ENCODE measurements around the gene IL23R. TPM values are rescaled to one million over a fixed set of nuclear protein-coding genes. Genes with fewer than 3 reads are reported as not detected.

Gene IL23R
- total RNA-seq, 1 experiment from 2014 or later = not detected

DNA sequence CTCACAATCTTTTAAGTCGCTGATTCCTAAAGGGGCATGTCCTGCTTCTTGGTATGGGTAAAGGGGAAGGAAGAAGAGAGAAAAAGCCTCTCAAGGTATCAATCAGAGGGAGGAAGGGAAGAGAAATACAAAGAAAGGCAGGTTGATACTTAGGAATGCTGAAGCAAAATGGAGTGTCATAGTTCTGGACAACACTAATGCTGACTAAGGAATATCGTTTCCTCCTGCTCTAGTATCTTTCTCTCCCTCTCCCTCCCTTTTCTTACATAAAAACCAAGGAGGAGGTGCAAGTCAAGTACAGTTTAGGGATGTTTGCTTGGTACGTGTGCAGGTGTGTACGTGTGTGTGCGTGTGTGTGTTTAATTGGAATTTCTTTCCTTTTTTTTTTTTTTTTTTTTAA, 96.5 kb downstream of the IL23R start:
- no peak overlapping the region for H2BK20ac ChIP-seq (ENCODE audit: low read depth, low read length, poor library complexity, severe bottlenecking)
- no peak for DNase-seq
- H2AFZ ChIP-seq (ENCODE audit: low read length) = no peak overlapping the region
- no peak overlapping the region for H4K91ac ChIP-seq (ENCODE audit: insufficient read length, low read depth, low read length)
- H3K27me3 ChIP-seq (ENCODE audit: insufficient read depth, low read length) = no peaks in the 10 kb centered on the region
- Mint-ChIP-seq H3K4me3 (no peak overlapping the region), H3K27ac (no peak overlapping the region; a peak in 2 of 7 replicates), H3K27me3 (ENCODE audit: low read depth) (peaks cover 1% of the 10 kb centered on the region; the same call in 1 of the 2 replicates), H3K4me1 (peaks cover 37 to 50% of the 10 kb centered on the region in 2 experiments), H3K9me3 (no peaks in the 10 kb centered on the region), H3K36me3 (ENCODE audit: insufficient read depth in 1 of 3, low read depth in 3 of 3) (no peaks in the 10 kb centered on the region)
- H2BK120ac ChIP-seq (ENCODE audit: low read depth, low read length, poor library complexity, severe bottlenecking) = no peak overlapping the region
- H2BK12ac ChIP-seq (ENCODE audit: insufficient read length, low read depth, low read length) = no peak overlapping the region
- no peak overlapping the region for H3K4ac ChIP-seq (ENCODE audit: low read depth, low read length)
- no peak overlapping the region for H3K18ac ChIP-seq (ENCODE audit: insufficient read length, low read depth, low read length)
- no peak overlapping the region for H2BK15ac ChIP-seq (ENCODE audit: low read depth, low read length)
- no peak overlapping the region for H2AK5ac ChIP-seq (ENCODE audit: insufficient read length, low read length)
- no peaks in the 10 kb centered on the region for H3K23me2 ChIP-seq (ENCODE audit: insufficient read length, low read depth, low read length, poor library complexity, severe bottlenecking)
- H3K4me1 ChIP-seq (ENCODE audit: insufficient read depth, low read length) = peaks cover 7% of the 10 kb centered on the region
- no peak overlapping the region for H3K23ac ChIP-seq (ENCODE audit: insufficient read length, low read depth, low read length)
- TF ChIP-seq, protein P1, sequence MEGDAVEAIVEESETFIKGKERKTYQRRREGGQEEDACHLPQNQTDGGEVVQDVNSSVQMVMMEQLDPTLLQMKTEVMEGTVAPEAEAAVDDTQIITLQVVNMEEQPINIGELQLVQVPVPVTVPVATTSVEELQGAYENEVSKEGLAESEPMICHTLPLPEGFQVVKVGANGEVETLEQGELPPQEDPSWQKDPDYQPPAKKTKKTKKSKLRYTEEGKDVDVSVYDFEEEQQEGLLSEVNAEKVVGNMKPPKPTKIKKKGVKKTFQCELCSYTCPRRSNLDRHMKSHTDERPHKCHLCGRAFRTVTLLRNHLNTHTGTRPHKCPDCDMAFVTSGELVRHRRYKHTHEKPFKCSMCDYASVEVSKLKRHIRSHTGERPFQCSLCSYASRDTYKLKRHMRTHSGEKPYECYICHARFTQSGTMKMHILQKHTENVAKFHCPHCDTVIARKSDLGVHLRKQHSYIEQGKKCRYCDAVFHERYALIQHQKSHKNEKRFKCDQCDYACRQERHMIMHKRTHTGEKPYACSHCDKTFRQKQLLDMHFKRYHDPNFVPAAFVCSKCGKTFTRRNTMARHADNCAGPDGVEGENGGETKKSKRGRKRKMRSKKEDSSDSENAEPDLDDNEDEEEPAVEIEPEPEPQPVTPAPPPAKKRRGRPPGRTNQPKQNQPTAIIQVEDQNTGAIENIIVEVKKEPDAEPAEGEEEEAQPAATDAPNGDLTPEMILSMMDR (conservative IDR thresholded peaks at IDR 0.05) = no peak
- no peak overlapping the region for H4K8ac ChIP-seq (replicated peaks; ENCODE audit: insufficient read length, low read depth, low read length)
- no peak overlapping the region for H4K5ac ChIP-seq (ENCODE audit: insufficient read length, low read depth, low read length)
- no peak overlapping the region for H3K9ac ChIP-seq (ENCODE audit: extremely low read depth, insufficient read length, low read length)
- H3K27ac ChIP-seq (ENCODE audit: insufficient read length, low read depth, low read length) = no peak overlapping the region
- H3K79me2 ChIP-seq (ENCODE audit: insufficient read depth, low read length) = no peaks in the 10 kb centered on the region
- no peak overlapping the region for H3K56ac ChIP-seq (ENCODE audit: insufficient read length, low read depth, low read length)
- H3T11ph ChIP-seq (ENCODE audit: low read length) = no peak overlapping the region
- no peak overlapping the region for H2BK5ac ChIP-seq (ENCODE audit: insufficient read length, low read length)
- H3K79me1 ChIP-seq (ENCODE audit: insufficient read depth, low read depth, low read length, poor library complexity, severe bottlenecking) = no peaks in the 10 kb centered on the region
- no peak overlapping the region for H3K4me2 ChIP-seq (ENCODE audit: insufficient read depth, insufficient read length, low read length)
- no CpG with 5 or more reads among the region's 5 CpGs for WGBS (ENCODE audit: extremely low coverage, insufficient read length, low lambda C conversion rate)
- no peak overlapping the region for H3K14ac ChIP-seq (ENCODE audit: insufficient read depth, low read length)
- no peaks in the 10 kb centered on the region for H4K20me1 ChIP-seq (ENCODE audit: control insufficient read depth, insufficient read depth, insufficient read length)
- no peaks in the 10 kb centered on the region for H3K9me3 ChIP-seq (ENCODE audit: control insufficient read depth, low read depth, low read length)

Data from H9 (cell line).